ENCODE data around the gene GTPBP1.

DNA sequence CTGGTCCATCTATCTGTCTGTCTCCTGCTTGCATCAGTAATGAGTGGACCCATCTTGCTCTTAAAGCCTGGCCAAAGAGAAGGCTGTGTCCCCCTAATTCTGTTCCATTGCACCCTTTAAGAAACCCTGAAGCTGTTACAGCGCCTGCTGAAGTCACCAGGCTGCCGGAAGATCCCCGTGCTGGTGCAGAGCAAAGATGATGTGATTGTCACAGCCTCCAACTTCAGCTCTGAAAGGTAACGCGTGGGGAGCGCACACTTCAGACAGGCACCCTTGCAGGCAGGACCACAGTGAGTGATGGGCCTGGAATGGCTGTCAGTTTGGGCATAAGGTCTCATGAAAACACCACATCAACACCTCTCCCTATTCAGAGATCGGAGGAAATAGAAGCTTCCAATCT is 18.4 kb downstream of the GTPBP1 start:
- TF ChIP-seq, protein P1, sequence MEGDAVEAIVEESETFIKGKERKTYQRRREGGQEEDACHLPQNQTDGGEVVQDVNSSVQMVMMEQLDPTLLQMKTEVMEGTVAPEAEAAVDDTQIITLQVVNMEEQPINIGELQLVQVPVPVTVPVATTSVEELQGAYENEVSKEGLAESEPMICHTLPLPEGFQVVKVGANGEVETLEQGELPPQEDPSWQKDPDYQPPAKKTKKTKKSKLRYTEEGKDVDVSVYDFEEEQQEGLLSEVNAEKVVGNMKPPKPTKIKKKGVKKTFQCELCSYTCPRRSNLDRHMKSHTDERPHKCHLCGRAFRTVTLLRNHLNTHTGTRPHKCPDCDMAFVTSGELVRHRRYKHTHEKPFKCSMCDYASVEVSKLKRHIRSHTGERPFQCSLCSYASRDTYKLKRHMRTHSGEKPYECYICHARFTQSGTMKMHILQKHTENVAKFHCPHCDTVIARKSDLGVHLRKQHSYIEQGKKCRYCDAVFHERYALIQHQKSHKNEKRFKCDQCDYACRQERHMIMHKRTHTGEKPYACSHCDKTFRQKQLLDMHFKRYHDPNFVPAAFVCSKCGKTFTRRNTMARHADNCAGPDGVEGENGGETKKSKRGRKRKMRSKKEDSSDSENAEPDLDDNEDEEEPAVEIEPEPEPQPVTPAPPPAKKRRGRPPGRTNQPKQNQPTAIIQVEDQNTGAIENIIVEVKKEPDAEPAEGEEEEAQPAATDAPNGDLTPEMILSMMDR (IDR thresholded peaks at IDR 0.05; ENCODE audit: low read length), result no peak
- TF ChIP-seq EZH2phosphoT487 (IDR thresholded peaks at IDR 0.05; ENCODE audit: low read length) (no peak), EZH2 (optimal IDR thresholded peaks at IDR 0.05; ENCODE audit: low read depth, low read length) (no peak)

Measured in MM.1S (cell line).